K562 (cell line): ENCODE measurements around the gene SPEM1. TPM values are rescaled to one million over a fixed set of nuclear protein-coding genes. Genes with fewer than 3 reads are reported as not detected.
A peak's percentile ranks its signal among the peaks of the same experiment; 100 is the strongest.

ENCODE experiments used
- CREM ChIP-seq: IDR thresholded peaks from 2 replicates; pipeline ENCODE4 v1.6.1; 2014; ENCODE audit warnings: antibody characterized with exemption, low read depth
- CXXC5 ChIP-seq: fragments of 250-450 bp; sonication (Bioruptor Pico); IDR thresholded peaks from 2 replicates; pipeline ENCODE4 v1.8.0; 2022; ENCODE audit warnings: inconsistent platforms, mild to moderate bottlenecking, moderate library complexity
- E2F6 ChIP-seq, 2 experiments: IDR thresholded peaks; 2 replicates each; pipeline ENCODE4 v1.6.1; 2011; ENCODE audit warnings: borderline replicate concordance in 1 of 2, control low read depth in 1 of 2, low read depth in 1 of 2, low read length in 1 of 2, mild to moderate bottlenecking in 1 of 2, mixed read lengths in 1 of 2, moderate library complexity in 1 of 2; ENCODE audit not compliant: insufficient read depth in 1 of 2, insufficient read length in 1 of 2, poor library complexity in 1 of 2, severe bottlenecking in 1 of 2; ENCODE audit errors: extremely low read depth in 1 of 2
- FOS ChIP-seq: IDR thresholded peaks from 3 replicates; pipeline ENCODE4 v1.6.1; 2011; ENCODE audit not compliant: insufficient read length; ENCODE audit errors: extremely low read depth
- FOXJ2 ChIP-seq: fragments of 200-800 bp; sonication (Bioruptor generic); IDR thresholded peaks from 2 replicates; pipeline ENCODE4 v1.6.1; 2016; ENCODE audit warnings: missing genetic modification characterization, missing compliant biosample characterization
- GTF2F1 ChIP-seq: IDR thresholded peaks from 2 replicates; pipeline ENCODE4 v1.6.1; 2011; ENCODE audit warnings: low read depth, low read length, improper control_type of control experiment
- MAZ ChIP-seq, 2 experiments: fragments of 450-650 bp in 1 of 2; sonication (generic) in 1 of 2; formaldehyde crosslinking; IDR thresholded peaks in 1 of 2; conservative IDR thresholded peaks in 1 of 2; 2 replicates each; pipeline versions ENCODE4 v1.4.0 to v1.5.0; 2020; ENCODE audit warnings: mild to moderate bottlenecking in 1 of 2, missing genetic modification reagents in 1 of 2
- NRF1 ChIP-seq, 2 experiments: fragments of 450-650 bp; IDR thresholded peaks in 1 of 2; conservative IDR thresholded peaks in 1 of 2; 2 replicates each; pipeline ENCODE4 v1.6.1; 2014; ENCODE audit warnings: mild to moderate bottlenecking in 2 of 2
- PHF8 ChIP-seq: fragments of 200-600 bp; sonication (generic); IDR thresholded peaks from 2 replicates; pipeline ENCODE4 v1.6.1; 2012; ENCODE audit warnings: mixed run types, mild to moderate bottlenecking, inconsistent platforms, low read length, moderate library complexity, borderline replicate concordance
- RB1 ChIP-seq: fragments of 450-650 bp; IDR thresholded peaks from 2 replicates; pipeline ENCODE4 v1.6.1; 2017; ENCODE audit warnings: low read depth, mild to moderate bottlenecking
- SAFB2 ChIP-seq: fragments of 200-400 bp; formaldehyde crosslinking; IDR thresholded peaks from 2 replicates; pipeline ENCODE4 v1.6.1; 2018; ENCODE audit warnings: borderline replicate concordance, low read length, low read depth, moderate library complexity; ENCODE audit not compliant: severe bottlenecking
- TOE1 ChIP-seq, 2 experiments: fragments of 450-650 bp in 1 of 2; sonication (generic) in 1 of 2; formaldehyde crosslinking in 1 of 2; IDR thresholded peaks; 2 replicates each; pipeline versions ENCODE4 v1.7.1 to v1.8.0; 2016 to 2022; ENCODE audit warnings: borderline replicate concordance in 2 of 2, mild to moderate bottlenecking in 2 of 2, antibody characterized with exemption in 1 of 2, inconsistent platforms in 1 of 2, low read depth in 1 of 2, missing genetic modification reagents in 1 of 2, moderate library complexity in 1 of 2
- YY1 ChIP-seq, 3 experiments: IDR thresholded peaks; 2 replicates each; pipeline ENCODE4 v1.6.1; 2011; ENCODE audit warnings: low read length in 2 of 3, mild to moderate bottlenecking in 2 of 3, moderate library complexity in 2 of 3, borderline replicate concordance in 1 of 3, control low read depth in 1 of 3, low read depth in 1 of 3; ENCODE audit not compliant: insufficient read depth in 3 of 3, insufficient replicate concordance in 2 of 3, control insufficient read depth in 1 of 3, insufficient read length in 1 of 3; ENCODE audit errors: extremely low read depth in 1 of 3
- ZBTB5 ChIP-seq: fragments of 450-650 bp; IDR thresholded peaks from 2 replicates; pipeline ENCODE4 v1.6.1; 2017; ENCODE audit warnings: antibody characterized with exemption
- ZNF212 ChIP-seq: fragments of 450-650 bp; formaldehyde crosslinking; IDR thresholded peaks from 2 replicates; pipeline ENCODE4 v1.4.0; 2020; ENCODE audit warnings: mild to moderate bottlenecking
- ZNF384 ChIP-seq: IDR thresholded peaks from 2 replicates; pipeline ENCODE4 v1.6.1; 2012; ENCODE audit warnings: low read depth, low read length, improper control_type of control experiment
- ZNF740 ChIP-seq, 3 experiments: fragments of 200-800 bp in 1 of 3; sonication (Bioruptor generic) in 1 of 3; sonication (generic) in 1 of 3; formaldehyde crosslinking in 1 of 3; IDR thresholded peaks; 2 replicates each; pipeline versions ENCODE4 v1.6.1 to v1.8.0; 2016 to 2022; ENCODE audit warnings: mild to moderate bottlenecking in 2 of 3, missing compliant biosample characterization in 2 of 3, missing genetic modification characterization in 2 of 3, missing genetic modification reagents in 1 of 3
- polyA plus RNA-seq, 8 experiments: library from polyadenylated mRNA; depleted of rRNA in 4 of 8; stranded (reverse) in 5 of 8; unstranded in 3 of 8; fragments of >200 nt; fragmentation: Nextera tagmentation in 2 of 8; fragmentation: Illumina TruSeq in 1 of 8; extraction: Ambion mirVana in 2 of 8; extraction: Trizol in 1 of 8; gene quantifications; 2 replicates each; pipeline versions ENCODE4 v1.2.1 to v1.2.3, GENCODE V29; 2011 to 2014; ENCODE audit warnings: inconsistent platforms in 1 of 8, missing spikeins in 1 of 8
- total RNA-seq, 7 experiments: library from RNA; depleted of rRNA in 6 of 7; stranded (reverse); fragments of >200 nt in 6 of 7; fragmentation: Illumina TruSeq in 2 of 7; extraction: Trizol in 2 of 7; gene quantifications; 2 replicates each; pipeline versions ENCODE4 v1.2.1 to v1.2.3, GENCODE V29; 2011 to 2021; ENCODE audit warnings: low replicate concordance in 1 of 7
- TF ChIP-seq, protein P1 (sequence below), 2 experiments: fragments of 200-800 bp in 1 of 2; sonication (Bioruptor generic) in 1 of 2; sonication (generic) in 1 of 2; formaldehyde crosslinking in 1 of 2; IDR thresholded peaks in 1 of 2; conservative IDR thresholded peaks in 1 of 2; 2 replicates each; pipeline versions ENCODE4 v1.5.0 to v1.6.1; 2016 to 2020; ENCODE audit warnings: missing compliant biosample characterization in 1 of 2, missing genetic modification characterization in 1 of 2, missing genetic modification reagents in 1 of 2

The SPEM1 gene
- total and polyA plus RNA-seq, 9 of the 15 experiments (the other 6 are each of a cell fraction or from before 2014, with no cell fraction given) = not detected

DNA sequence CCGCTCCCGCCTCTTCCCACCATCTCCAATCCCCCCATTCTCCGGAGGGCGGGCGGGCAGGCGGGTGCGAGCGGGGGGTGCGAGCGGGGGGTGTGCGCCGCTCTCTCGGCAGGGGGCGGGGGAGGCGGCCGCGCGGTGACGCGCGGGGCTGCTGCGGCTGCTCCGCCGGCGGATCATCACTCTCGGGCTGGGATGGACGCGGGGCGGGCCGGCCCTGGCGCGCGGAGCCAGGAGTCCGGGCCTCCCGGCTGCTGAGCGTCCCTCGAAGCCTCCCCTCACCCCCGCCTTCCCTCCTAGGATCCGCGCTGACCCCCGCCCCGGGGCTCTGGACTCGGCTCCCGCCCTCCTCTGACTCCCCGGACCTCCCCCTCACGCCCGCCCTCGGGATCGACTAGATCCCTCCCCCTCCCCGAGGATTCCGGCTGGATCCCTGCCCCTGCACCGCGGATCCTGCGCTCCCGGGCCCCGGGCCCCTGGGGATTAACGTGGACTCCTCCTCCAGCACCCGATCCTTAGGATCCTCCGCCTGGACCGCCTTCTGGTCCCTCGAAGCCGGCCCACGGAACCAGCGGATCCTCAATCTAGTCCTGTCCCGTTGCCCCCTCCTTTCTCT is 15.3 kb upstream of the SPEM1 start (continued):
- peak; percentile 40 for TF ChIP-seq CREM
- TF ChIP-seq NRF1 (conservative IDR thresholded peaks at IDR 0.05 in 1 of 2, IDR thresholded peaks at IDR 0.05 in 1 of 2) = peak in 1 of 2 experiments; percentile 12; a peak in 1 of 4 replicates
- TF ChIP-seq ZNF212 (CRISPR knock-in tag) = no peak
- no peak for TF ChIP-seq SAFB2
- TF ChIP-seq PHF8 = peak; percentile 42; the same call in 1 of the 2 replicates
- TF ChIP-seq, protein P1, sequence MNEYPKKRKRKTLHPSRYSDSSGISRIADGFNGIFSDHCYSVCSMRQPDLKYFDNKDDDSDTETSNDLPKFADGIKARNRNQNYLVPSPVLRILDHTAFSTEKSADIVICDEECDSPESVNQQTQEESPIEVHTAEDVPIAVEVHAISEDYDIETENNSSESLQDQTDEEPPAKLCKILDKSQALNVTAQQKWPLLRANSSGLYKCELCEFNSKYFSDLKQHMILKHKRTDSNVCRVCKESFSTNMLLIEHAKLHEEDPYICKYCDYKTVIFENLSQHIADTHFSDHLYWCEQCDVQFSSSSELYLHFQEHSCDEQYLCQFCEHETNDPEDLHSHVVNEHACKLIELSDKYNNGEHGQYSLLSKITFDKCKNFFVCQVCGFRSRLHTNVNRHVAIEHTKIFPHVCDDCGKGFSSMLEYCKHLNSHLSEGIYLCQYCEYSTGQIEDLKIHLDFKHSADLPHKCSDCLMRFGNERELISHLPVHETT (CRISPR knock-in tag; conservative IDR thresholded peaks at IDR 0.05 in 1 of 2, IDR thresholded peaks at IDR 0.05 in 1 of 2) = 0 out of 4 replicates have a peak, but pooled peaks of 1 of the 2 experiments have one; percentile 3
- TF ChIP-seq ZBTB5 = peak; percentile 95
- no peak; the same call in none of the 2 replicates for TF ChIP-seq ZNF740 (CRISPR knock-in tag; IDR thresholded peaks at IDR 0.05)
- peak in 1 of 2 experiments; percentile 90; a peak in 2 of 4 replicates for TF ChIP-seq ZNF740 (tag; IDR thresholded peaks at IDR 0.05)
- no peak for TF ChIP-seq FOS
- TF ChIP-seq CXXC5 (CRISPR knock-in tag) = 0 out of 2 replicates have a peak, but pooled peaks have one; percentile 42
- TF ChIP-seq RB1 = 0 out of 2 replicates have a peak, but pooled peaks have one; percentile 37
- no peak for TF ChIP-seq FOXJ2 (tag)
- TF ChIP-seq E2F6 (IDR thresholded peaks at IDR 0.05; ENCODE audit: borderline replicate concordance in 1 of 2, extremely low read depth in 1 of 2, insufficient read depth in 1 of 2, insufficient read length in 1 of 2, low read depth in 1 of 2, low read length in 1 of 2, poor library complexity in 1 of 2, severe bottlenecking in 1 of 2) = peak in 1 of 2 experiments; percentile 35
- TF ChIP-seq YY1 (IDR thresholded peaks at IDR 0.05; ENCODE audit: borderline replicate concordance in 1 of 3, control insufficient read depth in 1 of 3, extremely low read depth in 1 of 3, insufficient read depth in 3 of 3, insufficient read length in 1 of 3, insufficient replicate concordance in 2 of 3, low read depth in 1 of 3, low read length in 2 of 3) = peak in 1 of 3 experiments; percentile 32
- TF ChIP-seq MAZ (CRISPR knock-in tag; conservative IDR thresholded peaks at IDR 0.05 in 1 of 2, IDR thresholded peaks at IDR 0.05 in 1 of 2) = peak in 1 of 2 experiments; percentile 75; a peak in 2 of 4 replicates
- no peak for TF ChIP-seq TOE1 (IDR thresholded peaks at IDR 0.05; ENCODE audit: borderline replicate concordance)
- TF ChIP-seq TOE1 (CRISPR knock-in tag; IDR thresholded peaks at IDR 0.05; ENCODE audit: borderline replicate concordance, low read depth) = no peak
- no peak for TF ChIP-seq ZNF384
- no peak for TF ChIP-seq GTF2F1
